ENCODE data around the gene TMEM186.
"Not testable (repeated sequence)": the region's sequence is repeated elsewhere in the genome, so short reads cannot be mapped to it uniquely, and the experiment has no call there.

The TMEM186 gene

GRCh38 chr16:8760021-8760420, 37.4 kb downstream of the TMEM186 start:
- no peak overlapping the region for H3K27ac ChIP-seq
- H3K27me3 ChIP-seq, result no peaks in the 10 kb centered on the region
- H3K36me3 ChIP-seq, result peaks cover 0 to 36% (median 9%) of the 10 kb centered on the region in 11 experiments; a peak in 9 of 22 replicates
- no peaks in the 10 kb centered on the region for H3K9me3 ChIP-seq (replicated peaks in 1 of 11)
- H3K9ac ChIP-seq, result no peak overlapping the region
- no peak overlapping the region for H3K4me2 ChIP-seq
- no peaks in the 10 kb centered on the region for H3K4me1 ChIP-seq
- no peak overlapping the region for H3K4me3 ChIP-seq
- H4K20me1 ChIP-seq, result no peaks in the 10 kb centered on the region
- no peak for TF ChIP-seq Cebpa-rat (IDR thresholded peaks at IDR 0.05)

GRCh38 chr16:8758022-8758421, 39.4 kb downstream of the TMEM186 start:
- peaks cover 0 to 29% (median 9%) of the 10 kb centered on the region in 11 experiments; a peak in 9 of 22 replicates for H3K36me3 ChIP-seq
- TF ChIP-seq Cebpa-rat (IDR thresholded peaks at IDR 0.05), result no peak

GRCh38 chr16:8756755-8757154, 40.7 kb downstream of the TMEM186 start:
- Histone ChIP-seq H3K4me1 (peaks cover 0 to 5% (median 0%) of the 10 kb centered on the region in 10 experiments; a peak in 2 of 20 replicates), H3K9me3 (replicated peaks in 1 of 11) (no peaks in the 10 kb centered on the region), H3K27ac (no peak overlapping the region), H3K4me3 (no peak overlapping the region), H4K20me1 (no peaks in the 10 kb centered on the region; a peak in 1 of 22 replicates), H3K27me3 (no peaks in the 10 kb centered on the region), H3K36me3 (peaks cover 0 to 36% (median 12%) of the 10 kb centered on the region in 11 experiments; a peak in 9 of 22 replicates), H3K9ac (no peak overlapping the region), H3K4me2 (no peak overlapping the region)
- TF ChIP-seq Cebpa-rat (IDR thresholded peaks at IDR 0.05), result no peak

More at GRCh38 chr16:8758022-8758421, 39.4 kb downstream of the TMEM186 start:
- no peak overlapping the region for H3K9ac ChIP-seq
- H3K4me2 ChIP-seq, result no peak overlapping the region
- H3K27me3 ChIP-seq, result no peaks in the 10 kb centered on the region
- no peak overlapping the region for H3K4me3 ChIP-seq
- H3K27ac ChIP-seq, result no peak overlapping the region
- no peaks in the 10 kb centered on the region for H3K4me1 ChIP-seq
- no peaks in the 10 kb centered on the region for H4K20me1 ChIP-seq
- no peaks in the 10 kb centered on the region for H3K9me3 ChIP-seq (replicated peaks in 1 of 11)

GRCh38 chr16:8753416-8754054, 43.9 kb downstream of the TMEM186 start:
- Histone ChIP-seq H3K4me3 (no peak overlapping the region), H3K4me2 (no peak overlapping the region), H3K4me1 (peaks cover 0 to 9% (median 0%) of the 10 kb centered on the region in 10 experiments; a peak in 2 of 20 replicates), H3K9ac (no peak overlapping the region), H4K20me1 (no peaks in the 10 kb centered on the region; a peak in 1 of 22 replicates), H3K36me3 (peaks cover 0 to 42% (median 12%) of the 10 kb centered on the region in 11 experiments; a peak in 11 of 22 replicates), H3K27me3 (no peaks in the 10 kb centered on the region), H3K9me3 (replicated peaks in 1 of 11) (no peaks in the 10 kb centered on the region), H3K27ac (no peak overlapping the region)
- TF ChIP-seq Cebpa-rat (IDR thresholded peaks at IDR 0.05), result no peak

GRCh38 chr16:8752706-8753105, 44.7 kb downstream of the TMEM186 start:
- Histone ChIP-seq H3K9ac (no peak overlapping the region), H3K4me3 (no peak overlapping the region), H4K20me1 (no peaks in the 10 kb centered on the region; a peak in 1 of 22 replicates), H3K27me3 (no peaks in the 10 kb centered on the region), H3K4me1 (peaks cover 0 to 9% (median 0%) of the 10 kb centered on the region in 10 experiments; a peak in 2 of 20 replicates), H3K36me3 (peaks cover 0 to 36% (median 10%) of the 10 kb centered on the region in 11 experiments; a peak in 10 of 22 replicates), H3K4me2 (no peak overlapping the region), H3K27ac (no peak overlapping the region), H3K9me3 (replicated peaks in 1 of 11) (no peaks in the 10 kb centered on the region)
- TF ChIP-seq Cebpa-rat (IDR thresholded peaks at IDR 0.05), result no peak

- no peak overlapping the region for H3K27ac ChIP-seq
- H3K9ac ChIP-seq, result no peak overlapping the region
- H3K4me1 ChIP-seq, result peaks cover 0 to 9% (median 0%) of the 10 kb centered on the region in 10 experiments; a peak in 2 of 20 replicates
- H3K27me3 ChIP-seq, result no peaks in the 10 kb centered on the region
- H3K4me3 ChIP-seq, result no peak overlapping the region
- peaks cover 0 to 33% (median 10%) of the 10 kb centered on the region in 11 experiments; a peak in 9 of 22 replicates for H3K36me3 ChIP-seq
- no peak overlapping the region for H3K4me2 ChIP-seq
- no peaks in the 10 kb centered on the region for H3K9me3 ChIP-seq (replicated peaks in 1 of 11)
- TF ChIP-seq Cebpa-rat (IDR thresholded peaks at IDR 0.05), result no peak
- no peaks in the 10 kb centered on the region; a peak in 1 of 22 replicates for H4K20me1 ChIP-seq
Measured at GRCh38 chr16:8751481-8752311, 45.7 kb downstream of the TMEM186 start.

- Histone ChIP-seq H3K4me2 (0 out of 22 replicates have a peak overlapping the region, but pooled peaks of 1 of the 11 experiments have one; percentile 7), H3K36me3 (peaks cover 0 to 42% (median 10%) of the 10 kb centered on the region in 11 experiments; a peak in 9 of 22 replicates)
- H4K20me1 ChIP-seq; H3K4me1 ChIP-seq; H3K27me3 ChIP-seq; H3K27ac ChIP-seq; H3K9me3 ChIP-seq (replicated peaks in 1 of 11); H3K4me3 ChIP-seq; H3K9ac ChIP-seq: not testable (repeated sequence)
Measured at GRCh38 chr16:8748944-8749343, 48.5 kb downstream of the TMEM186 start.

All from BLaER1 treated with 17β-estradiol and CSF1 and Interleukin-3, amounts not matched to agents 10 nM and 100 nM (cell line).